ENCODE measurements around the gene LARP1.
"Not testable (repeated sequence)": the region's sequence is repeated elsewhere in the genome, so short reads cannot be mapped to it uniquely, and the experiment has no call there.

LARP1 gene

DNA sequence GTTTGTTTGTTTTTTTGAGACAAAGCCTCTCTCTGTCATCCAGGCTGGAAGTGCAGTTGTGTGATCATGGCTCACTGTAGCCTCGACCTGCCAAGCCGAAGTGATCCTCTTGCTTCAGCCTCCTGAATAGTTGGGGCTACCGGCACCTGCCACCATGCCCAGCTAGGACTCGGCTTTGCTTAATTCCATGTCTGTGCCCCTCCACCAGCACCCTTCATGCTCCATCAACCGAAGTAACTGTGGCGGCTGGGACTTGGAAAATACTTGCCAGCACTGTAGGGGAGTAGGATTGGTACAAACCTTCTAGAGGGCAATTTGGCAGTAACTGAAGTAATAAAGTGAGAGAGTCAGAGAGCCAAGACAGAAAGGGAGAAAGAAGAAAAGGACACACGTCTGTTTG is 76.3 kb downstream of the LARP1 start:
- DNase-seq (ENCODE audit: low spot score) = no peak
- TF ChIP-seq, protein P1, sequence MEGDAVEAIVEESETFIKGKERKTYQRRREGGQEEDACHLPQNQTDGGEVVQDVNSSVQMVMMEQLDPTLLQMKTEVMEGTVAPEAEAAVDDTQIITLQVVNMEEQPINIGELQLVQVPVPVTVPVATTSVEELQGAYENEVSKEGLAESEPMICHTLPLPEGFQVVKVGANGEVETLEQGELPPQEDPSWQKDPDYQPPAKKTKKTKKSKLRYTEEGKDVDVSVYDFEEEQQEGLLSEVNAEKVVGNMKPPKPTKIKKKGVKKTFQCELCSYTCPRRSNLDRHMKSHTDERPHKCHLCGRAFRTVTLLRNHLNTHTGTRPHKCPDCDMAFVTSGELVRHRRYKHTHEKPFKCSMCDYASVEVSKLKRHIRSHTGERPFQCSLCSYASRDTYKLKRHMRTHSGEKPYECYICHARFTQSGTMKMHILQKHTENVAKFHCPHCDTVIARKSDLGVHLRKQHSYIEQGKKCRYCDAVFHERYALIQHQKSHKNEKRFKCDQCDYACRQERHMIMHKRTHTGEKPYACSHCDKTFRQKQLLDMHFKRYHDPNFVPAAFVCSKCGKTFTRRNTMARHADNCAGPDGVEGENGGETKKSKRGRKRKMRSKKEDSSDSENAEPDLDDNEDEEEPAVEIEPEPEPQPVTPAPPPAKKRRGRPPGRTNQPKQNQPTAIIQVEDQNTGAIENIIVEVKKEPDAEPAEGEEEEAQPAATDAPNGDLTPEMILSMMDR (IDR thresholded peaks at IDR 0.05; ENCODE audit: extremely low read depth, missing control alignments) = no peak

GRCh38 chr5:154832804-154833203 is 77.6 kb downstream of the LARP1 start:
- not testable (repeated sequence) for DNase-seq (ENCODE audit: low spot score)

- TF ChIP-seq, protein P1 (IDR thresholded peaks at IDR 0.05; ENCODE audit: extremely low read depth, missing control alignments) = no peak
- no peak for DNase-seq (ENCODE audit: low spot score)
Observed at GRCh38 chr5:154834053-154834452, 78.9 kb downstream of the LARP1 start.

- not testable (repeated sequence) for DNase-seq (ENCODE audit: low spot score)
Observed at GRCh38 chr5:154835701-154836052, 80.5 kb downstream of the LARP1 start.

DNA sequence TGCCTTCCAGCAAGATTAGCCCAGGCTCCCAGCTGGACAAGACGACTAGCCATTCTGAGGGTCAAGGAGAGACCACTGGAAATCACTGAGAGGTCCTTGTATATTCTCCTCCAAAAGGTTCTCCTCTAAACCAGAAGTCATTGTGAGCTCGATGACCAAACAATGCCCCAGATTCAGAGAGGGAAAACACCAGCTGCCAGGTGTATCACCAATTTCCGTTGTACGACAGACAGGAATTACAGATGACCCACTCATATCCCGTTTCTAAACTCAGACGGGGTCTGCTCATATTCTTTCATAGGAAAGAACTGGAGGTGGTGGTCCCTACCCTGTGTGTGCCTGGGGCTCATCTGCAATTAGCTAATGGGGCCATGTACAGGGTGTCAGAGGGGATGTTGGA is 81.0 kb downstream of the LARP1 start:
- DNase-seq (ENCODE audit: low spot score) = no peak
- TF ChIP-seq, protein P1 (IDR thresholded peaks at IDR 0.05; ENCODE audit: extremely low read depth, missing control alignments) = no peak

- no peak for DNase-seq (ENCODE audit: low spot score)
- TF ChIP-seq, protein P1 (IDR thresholded peaks at IDR 0.05; ENCODE audit: extremely low read depth, missing control alignments) = no peak
Observed at GRCh38 chr5:154837009-154837901, 82.1 kb downstream of the LARP1 start.

- DNase-seq (ENCODE audit: low spot score) = no peak
- TF ChIP-seq, protein P1 (IDR thresholded peaks at IDR 0.05; ENCODE audit: extremely low read depth, missing control alignments) = no peak
Observed at GRCh38 chr5:154840435-154841272, 85.5 kb downstream of the LARP1 start.

- TF ChIP-seq, protein P1 (IDR thresholded peaks at IDR 0.05; ENCODE audit: extremely low read depth, missing control alignments) = no peak
- DNase-seq (ENCODE audit: low spot score) = no peak
Observed at GRCh38 chr5:154841273-154841661, 86.1 kb downstream of the LARP1 start.

Data from GM20000 (cell line).